Adrenal gland (tissue), 5 donors: Measurements from ENCODE around the gene MMEL1.
"Not testable (repeated sequence)": the region's sequence is repeated elsewhere in the genome, so short reads cannot be mapped to it uniquely, and the experiment has no call there.

ENCODE experiments used
- POLR2A ChIP-seq, 2 donors: fragments of 450-650 bp; IDR thresholded peaks; one replicate each; pipeline ENCODE4 v1.6.1; 2017; ENCODE audit warnings: antibody characterized with exemption in 2 of 2, mild to moderate bottlenecking in 2 of 2, moderate library complexity in 1 of 2
- TF ChIP-seq, protein P1 (sequence below), 6 experiments: fragments of 450-650 bp in 4 of 6; fragments of 200-600 bp in 2 of 6; sonication (generic) in 1 of 6; IDR thresholded peaks; 1 replicate in 5 of 6; 2 replicates in 1 of 6; pipeline versions ENCODE4 v1.5.1 to v1.8.0; 2016 to 2021; ENCODE audit warnings: antibody characterized with exemption in 6 of 6, mild to moderate bottlenecking in 2 of 6, moderate library complexity in 1 of 6
- donor health status: DM: no; HTN: no; CAD: no.

DNA sequence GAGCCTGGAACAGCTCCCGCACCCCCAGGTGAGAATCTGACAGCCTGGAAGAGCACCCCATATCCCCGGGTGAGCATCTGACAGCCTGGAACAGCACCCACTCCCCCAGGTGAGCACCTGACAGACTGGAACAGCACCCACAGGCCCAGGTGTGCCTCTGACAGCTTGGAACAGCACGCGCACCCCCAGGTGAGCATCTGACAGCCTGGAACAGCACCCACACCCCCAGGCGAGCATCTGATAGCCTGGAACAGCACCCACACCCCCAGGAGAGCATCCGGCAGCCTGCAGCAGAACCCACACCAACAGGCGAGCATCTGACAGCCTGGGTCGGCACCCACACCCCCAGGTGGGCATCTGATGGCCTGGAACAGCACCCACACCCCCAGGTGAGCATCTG is 27.0 kb upstream of the MMEL1 start:
- TF ChIP-seq, protein P1, sequence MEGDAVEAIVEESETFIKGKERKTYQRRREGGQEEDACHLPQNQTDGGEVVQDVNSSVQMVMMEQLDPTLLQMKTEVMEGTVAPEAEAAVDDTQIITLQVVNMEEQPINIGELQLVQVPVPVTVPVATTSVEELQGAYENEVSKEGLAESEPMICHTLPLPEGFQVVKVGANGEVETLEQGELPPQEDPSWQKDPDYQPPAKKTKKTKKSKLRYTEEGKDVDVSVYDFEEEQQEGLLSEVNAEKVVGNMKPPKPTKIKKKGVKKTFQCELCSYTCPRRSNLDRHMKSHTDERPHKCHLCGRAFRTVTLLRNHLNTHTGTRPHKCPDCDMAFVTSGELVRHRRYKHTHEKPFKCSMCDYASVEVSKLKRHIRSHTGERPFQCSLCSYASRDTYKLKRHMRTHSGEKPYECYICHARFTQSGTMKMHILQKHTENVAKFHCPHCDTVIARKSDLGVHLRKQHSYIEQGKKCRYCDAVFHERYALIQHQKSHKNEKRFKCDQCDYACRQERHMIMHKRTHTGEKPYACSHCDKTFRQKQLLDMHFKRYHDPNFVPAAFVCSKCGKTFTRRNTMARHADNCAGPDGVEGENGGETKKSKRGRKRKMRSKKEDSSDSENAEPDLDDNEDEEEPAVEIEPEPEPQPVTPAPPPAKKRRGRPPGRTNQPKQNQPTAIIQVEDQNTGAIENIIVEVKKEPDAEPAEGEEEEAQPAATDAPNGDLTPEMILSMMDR (IDR thresholded peaks at IDR 0.05), result not testable (repeated sequence)
- TF ChIP-seq POLR2A (IDR thresholded peaks at IDR 0.05), result not testable (repeated sequence)
